Right forelimb (tissue), 1 donor: Measurements from ENCODE around the gene ARL4D.
"Not testable (repeated sequence)": the region's sequence is repeated elsewhere in the genome, so short reads cannot be mapped to it uniquely, and the experiment has no call there.

Experiments
- DNase-seq: peaks from one replicate; pipeline ENCODE4 v3.0.0-alpha.2; 2018

Gene ARL4D

GRCh38 chr17:43396491-43397060, 2.2 kb upstream of the ARL4D start:
- DNase-seq = no peak

GRCh38 chr17:43399839-43400328, 1.1 kb downstream of the ARL4D start:
- no peak for DNase-seq

GRCh38 chr17:43400943-43401717, 2.3 kb downstream of the ARL4D start:
- DNase-seq = no peak

GRCh38 chr17:43402078-43402477, 3.3 kb downstream of the ARL4D start:
- DNase-seq = no peak

- no peak for DNase-seq
These were observed 3.8 kb downstream of the ARL4D start for GRCh38 chr17:43402567-43402966.

- DNase-seq = no peak
These were observed 5.1 kb downstream of the ARL4D start for GRCh38 chr17:43403846-43404245.

GRCh38 chr17:43405861-43406260, 7.1 kb downstream of the ARL4D start:
- DNase-seq = no peak

GRCh38 chr17:43406676-43407645, 8.2 kb downstream of the ARL4D start:
- no peak for DNase-seq

- DNase-seq = no peak
These were observed 10.3 kb downstream of the ARL4D start for GRCh38 chr17:43409131-43409530.

GRCh38 chr17:43410557-43411368, 12.0 kb downstream of the ARL4D start:
- DNase-seq = no peak

- no peak for DNase-seq
These were observed 12.5 kb downstream of the ARL4D start for GRCh38 chr17:43411369-43411677.

- DNase-seq = no peak
These were observed 13.0 kb downstream of the ARL4D start for GRCh38 chr17:43411749-43412148.

- DNase-seq = no peak
These were observed 13.4 kb downstream of the ARL4D start for GRCh38 chr17:43412166-43412565.

- peak; percentile 72 for DNase-seq
These were observed 18.5 kb downstream of the ARL4D start for GRCh38 chr17:43416998-43417890.

- no peak for DNase-seq
These were observed 19.9 kb downstream of the ARL4D start for GRCh38 chr17:43418441-43419374.

- DNase-seq = not testable (repeated sequence)
These were observed 20.6 kb downstream of the ARL4D start for GRCh38 chr17:43419375-43419882.

GRCh38 chr17:43423777-43424455, 25.1 kb downstream of the ARL4D start:
- DNase-seq = no peak

- DNase-seq = no peak
These were observed 28.7 kb downstream of the ARL4D start for GRCh38 chr17:43427362-43428043.

GRCh38 chr17:43428524-43428923, 29.7 kb downstream of the ARL4D start:
- no peak for DNase-seq
